GM12878 (cell line): ENCODE data around the gene C1QTNF12. TPM values are rescaled to one million over a fixed set of nuclear protein-coding genes. Genes with fewer than 3 reads are reported as not detected.
A peak's percentile ranks its signal among the peaks of the same experiment; 100 is the strongest.

ENCODE experiments used
- CBFB ChIP-seq: IDR thresholded peaks from 2 replicates; pipeline ENCODE4 v1.6.1; 2016; ENCODE audit warnings: antibody characterized with exemption, low read depth
- CREB1 ChIP-seq: IDR thresholded peaks from 2 replicates; pipeline ENCODE4 v1.6.1; 2012; ENCODE audit warnings: low read depth, mild to moderate bottlenecking, inconsistent platforms
- EGR1 ChIP-seq, 2 experiments: IDR thresholded peaks; 1 replicate in 1 of 2; 2 replicates in 1 of 2; pipeline ENCODE4 v1.6.1; 2011 to 2012; ENCODE audit warnings: low read depth in 2 of 2, low read length in 2 of 2, borderline replicate concordance in 1 of 2, mild to moderate bottlenecking in 1 of 2, moderate library complexity in 1 of 2
- HCFC1 ChIP-seq: fragments of 150-350 bp; IDR thresholded peaks from 2 replicates; pipeline ENCODE4 v1.6.1; 2014; ENCODE audit warnings: low read length
- HDGF ChIP-seq: fragments of 450-650 bp; IDR thresholded peaks from 2 replicates; pipeline ENCODE4 v1.6.1; 2016; ENCODE audit warnings: antibody characterized with exemption
- MXI1 ChIP-seq: fragments of 150-350 bp; IDR thresholded peaks from 2 replicates; pipeline ENCODE4 v1.6.1; 2011; ENCODE audit warnings: low read depth, mild to moderate bottlenecking, inconsistent platforms, low read length, improper control_type of control experiment
- PAX5 ChIP-seq: IDR thresholded peaks from 2 replicates; pipeline ENCODE4 v1.6.1; 2011; ENCODE audit warnings: low read depth, low read length, borderline replicate concordance
- PML ChIP-seq: IDR thresholded peaks from 2 replicates; pipeline ENCODE4 v1.6.1; 2012; ENCODE audit warnings: low read length, inconsistent platforms
- POLR2A ChIP-seq: IDR thresholded peaks from 2 replicates; pipeline ENCODE4 v1.6.1; 2011; ENCODE audit warnings: low read depth, mild to moderate bottlenecking, low read length
- POLR2AphosphoS5 ChIP-seq: IDR thresholded peaks from 2 replicates; pipeline ENCODE4 v1.6.1; 2011; ENCODE audit warnings: mild to moderate bottlenecking, low read length, inconsistent platforms
- RFX5 ChIP-seq: IDR thresholded peaks from 2 replicates; pipeline ENCODE4 v1.6.1; 2011; ENCODE audit warnings: low read depth, low read length, improper control_type of control experiment
- SRF ChIP-seq, 2 experiments: IDR thresholded peaks; 2 replicates each; pipeline ENCODE4 v1.6.1; 2011; ENCODE audit warnings: low read depth in 2 of 2, low read length in 2 of 2, mild to moderate bottlenecking in 1 of 2, moderate library complexity in 1 of 2
- USF1 ChIP-seq: IDR thresholded peaks from 2 replicates; pipeline ENCODE4 v1.6.1; 2011; ENCODE audit warnings: borderline replicate concordance, low read depth, mild to moderate bottlenecking, moderate library complexity, mixed read lengths, low read length; ENCODE audit not compliant: insufficient read depth; ENCODE audit errors: extremely low read length
- ZBTB4 ChIP-seq: fragments of 450-650 bp; formaldehyde crosslinking; IDR thresholded peaks from 2 replicates; pipeline ENCODE4 v1.4.0; 2022; ENCODE audit warnings: mild to moderate bottlenecking, moderate library complexity
- ZNF217 ChIP-seq: fragments of 450-650 bp; IDR thresholded peaks from 2 replicates; pipeline ENCODE4 v1.6.1; 2017; ENCODE audit warnings: antibody characterized with exemption, mild to moderate bottlenecking
- ZNF687 ChIP-seq: fragments of 450-650 bp; IDR thresholded peaks from 2 replicates; pipeline ENCODE4 v1.6.1; 2017; ENCODE audit warnings: mild to moderate bottlenecking, moderate library complexity
- polyA plus RNA-seq, 11 experiments: library from polyadenylated mRNA; depleted of rRNA in 4 of 11; unstranded in 6 of 11; stranded (reverse) in 5 of 11; fragments of >200 nt; fragmentation: Nextera tagmentation in 4 of 11; fragmentation: Illumina TruSeq in 1 of 11; extraction: Ambion mirVana in 4 of 11; extraction: Trizol in 1 of 11; gene quantifications; 1 replicate in 1 of 11; 2 replicates in 10 of 11; pipeline versions ENCODE4 v1.2.1 to v1.2.3, GENCODE V29; 2011 to 2016; ENCODE audit warnings: inconsistent platforms in 2 of 11, missing spikeins in 2 of 11, low read depth in 1 of 11
- total RNA-seq, 4 experiments: library from RNA; depleted of rRNA in 3 of 4; stranded (reverse); fragments of >200 nt in 3 of 4; fragmentation: Illumina TruSeq in 1 of 4; extraction: Trizol in 1 of 4; gene quantifications; 2 replicates each; pipeline versions ENCODE4 v1.2.1 to v1.2.3, GENCODE V29; 2013 to 2021
- TF ChIP-seq, protein P1 (sequence below): fragments of 450-650 bp; IDR thresholded peaks from 2 replicates; pipeline ENCODE4 v1.6.1; 2016; ENCODE audit warnings: mild to moderate bottlenecking, moderate library complexity, borderline replicate concordance

The C1QTNF12 gene
- total and polyA plus RNA-seq, 10 of the 15 experiments (the other 5 are each of a cell fraction or from before 2014, with no cell fraction given) = 0.17 to 1.0 (median 0.31) TPM; not detected in 5

GRCh38 chr1:1231400-1232207 lies 14.9 kb downstream of the C1QTNF12 start, which contains the start of gene SDF4 (continued):
- TF ChIP-seq ZNF687 = peak; percentile 68
- TF ChIP-seq MXI1 = peak; percentile 46
- TF ChIP-seq EGR1 (IDR thresholded peaks at IDR 0.05; ENCODE audit: borderline replicate concordance in 1 of 2, low read depth in 2 of 2, low read length in 2 of 2) = peak; percentile 22 to 83
- TF ChIP-seq HDGF = no peak
- TF ChIP-seq CBFB = 0 out of 2 replicates have a peak, but pooled peaks have one; percentile 26
- TF ChIP-seq POLR2A = peak; percentile 96
- no peak for TF ChIP-seq RFX5
- TF ChIP-seq ZBTB4 (CRISPR knock-in tag) = no peak
- TF ChIP-seq CREB1 = peak; percentile 78; the same call in 1 of the 2 replicates
- TF ChIP-seq HCFC1 = peak; percentile 86
- TF ChIP-seq PAX5 = 0 out of 2 replicates have a peak, but pooled peaks have one; percentile 9
- TF ChIP-seq PML = no peak
- TF ChIP-seq POLR2AphosphoS5 = peak; percentile 81; the same call in 1 of the 2 replicates
- TF ChIP-seq, protein P1, sequence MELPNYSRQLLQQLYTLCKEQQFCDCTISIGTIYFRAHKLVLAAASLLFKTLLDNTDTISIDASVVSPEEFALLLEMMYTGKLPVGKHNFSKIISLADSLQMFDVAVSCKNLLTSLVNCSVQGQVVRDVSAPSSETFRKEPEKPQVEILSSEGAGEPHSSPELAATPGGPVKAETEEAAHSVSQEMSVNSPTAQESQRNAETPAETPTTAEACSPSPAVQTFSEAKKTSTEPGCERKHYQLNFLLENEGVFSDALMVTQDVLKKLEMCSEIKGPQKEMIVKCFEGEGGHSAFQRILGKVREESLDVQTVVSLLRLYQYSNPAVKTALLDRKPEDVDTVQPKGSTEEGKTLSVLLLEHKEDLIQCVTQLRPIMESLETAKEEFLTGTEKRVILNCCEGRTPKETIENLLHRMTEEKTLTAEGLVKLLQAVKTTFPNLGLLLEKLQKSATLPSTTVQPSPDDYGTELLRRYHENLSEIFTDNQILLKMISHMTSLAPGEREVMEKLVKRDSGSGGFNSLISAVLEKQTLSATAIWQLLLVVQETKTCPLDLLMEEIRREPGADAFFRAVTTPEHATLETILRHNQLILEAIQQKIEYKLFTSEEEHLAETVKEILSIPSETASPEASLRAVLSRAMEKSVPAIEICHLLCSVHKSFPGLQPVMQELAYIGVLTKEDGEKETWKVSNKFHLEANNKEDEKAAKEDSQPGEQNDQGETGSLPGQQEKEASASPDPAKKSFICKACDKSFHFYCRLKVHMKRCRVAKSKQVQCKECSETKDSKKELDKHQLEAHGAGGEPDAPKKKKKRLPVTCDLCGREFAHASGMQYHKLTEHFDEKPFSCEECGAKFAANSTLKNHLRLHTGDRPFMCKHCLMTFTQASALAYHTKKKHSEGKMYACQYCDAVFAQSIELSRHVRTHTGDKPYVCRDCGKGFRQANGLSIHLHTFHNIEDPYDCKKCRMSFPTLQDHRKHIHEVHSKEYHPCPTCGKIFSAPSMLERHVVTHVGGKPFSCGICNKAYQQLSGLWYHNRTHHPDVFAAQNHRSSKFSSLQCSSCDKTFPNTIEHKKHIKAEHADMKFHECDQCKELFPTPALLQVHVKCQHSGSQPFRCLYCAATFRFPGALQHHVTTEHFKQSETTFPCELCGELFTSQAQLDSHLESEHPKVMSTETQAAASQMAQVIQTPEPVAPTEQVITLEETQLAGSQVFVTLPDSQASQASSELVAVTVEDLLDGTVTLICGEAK = no peak
- TF ChIP-seq ZNF217 = peak; percentile 55; the same call in 1 of the 2 replicates
- no peak for TF ChIP-seq SRF (IDR thresholded peaks at IDR 0.05; ENCODE audit: low read depth in 2 of 2, low read length in 2 of 2)
- peak; percentile 95 for TF ChIP-seq USF1
